ENCODE data around the gene DYNLRB2.

The DYNLRB2 gene

DNA sequence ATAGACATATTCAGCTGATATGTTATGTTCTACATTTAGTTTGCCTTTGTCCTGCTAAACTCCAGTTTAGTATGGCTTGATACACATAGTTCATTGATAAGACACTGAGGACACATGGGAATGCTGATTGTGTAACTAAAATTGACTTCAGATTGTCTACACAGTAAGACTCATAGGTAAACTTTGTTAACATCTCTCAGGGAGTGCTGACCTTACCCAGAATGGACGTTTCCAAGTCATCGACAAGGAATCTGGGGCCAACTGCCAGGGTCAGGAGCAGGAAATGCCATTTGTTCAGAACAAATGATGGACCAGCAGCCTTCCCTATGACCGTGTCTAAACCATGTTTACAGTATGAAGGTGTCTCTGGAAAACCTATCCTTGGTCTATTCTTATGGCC is 58.7 kb downstream of the DYNLRB2 start:
- no peak for DNase-seq (ENCODE audit: low read depth)

All from fibroblast of gingiva (primary cell).